ENCODE results near the gene FGD5.

FGD5 gene

GRCh38 chr3:14935592-14936345, 117.0 kb downstream of the FGD5 start:
- DNase-seq (ENCODE audit: low spot score) = no peak

GRCh38 chr3:14938954-14939353, 120.2 kb downstream of the FGD5 start:
- DNase-seq (ENCODE audit: low spot score) = no peak

GRCh38 chr3:14941871-14942270, 123.1 kb downstream of the FGD5 start:
- DNase-seq (ENCODE audit: low spot score) = no peak

GRCh38 chr3:14943042-14943441, 124.3 kb downstream of the FGD5 start:
- no peak for DNase-seq (ENCODE audit: low spot score)

- DNase-seq (ENCODE audit: low spot score) = no peak
These were observed 127.5 kb downstream of the FGD5 start for GRCh38 chr3:14946236-14946635.

GRCh38 chr3:14946739-14947099, 128.0 kb downstream of the FGD5 start:
- DNase-seq (ENCODE audit: low spot score) = no peak

GRCh38 chr3:14947100-14947885, 128.5 kb downstream of the FGD5 start, which contains the start of gene NR2C2:
Gene NR2C2 (plus strand): TSS chr3:14947583. CDS start chr3:15003915, 56,332 bp downstream.
- DNase-seq (ENCODE audit: low spot score) = peak; percentile 88

GRCh38 chr3:14947886-14948608, 129.3 kb downstream of the FGD5 start:
- peak; percentile 99 for DNase-seq (ENCODE audit: low spot score)

- DNase-seq (ENCODE audit: low spot score) = no peak
These were observed 129.9 kb downstream of the FGD5 start for GRCh38 chr3:14948609-14949038.

- no peak for DNase-seq (ENCODE audit: low spot score)
These were observed 130.4 kb downstream of the FGD5 start for GRCh38 chr3:14949126-14949525.

- DNase-seq (ENCODE audit: low spot score) = no peak
These were observed 131.5 kb downstream of the FGD5 start for GRCh38 chr3:14950274-14950673.

- DNase-seq (ENCODE audit: low spot score) = no peak
These were observed 138.4 kb downstream of the FGD5 start for GRCh38 chr3:14957153-14957552.

- DNase-seq (ENCODE audit: low spot score) = no peak
These were observed 139.2 kb downstream of the FGD5 start for GRCh38 chr3:14957925-14958324.

GRCh38 chr3:14959359-14959943, 140.7 kb downstream of the FGD5 start:
- no peak for DNase-seq (ENCODE audit: low spot score)

- no peak for DNase-seq (ENCODE audit: low spot score)
These were observed 144.0 kb downstream of the FGD5 start for GRCh38 chr3:14962762-14963161.

GRCh38 chr3:14967285-14967684, 148.5 kb downstream of the FGD5 start:
- no peak for DNase-seq (ENCODE audit: low spot score)

- DNase-seq (ENCODE audit: low spot score) = no peak
These were observed 150.9 kb downstream of the FGD5 start for GRCh38 chr3:14969671-14970070.

GRCh38 chr3:14976317-14976716, 157.6 kb downstream of the FGD5 start:
- DNase-seq (ENCODE audit: low spot score) = no peak

- DNase-seq (ENCODE audit: low spot score) = peak; percentile 8
These were observed 161.9 kb downstream of the FGD5 start for GRCh38 chr3:14980689-14981088.
